HG03060 (cell line): ENCODE results near the gene SFPQ.

Experiments used
- ATAC-seq: cut with Tn5 transposase; IDR thresholded peaks from one replicate; pipeline ENCODE4 v1.9.1; 2021; ENCODE audit warnings: low read depth, moderate number of reproducible peaks; ENCODE audit not compliant: unreplicated experiment

The SFPQ gene

GRCh38 chr1:35188578-35189392, 4.2 kb downstream of the SFPQ start:
- ATAC-seq, result no peak

- no peak for ATAC-seq
Observed at GRCh38 chr1:35187816-35188342, 5.1 kb downstream of the SFPQ start.

GRCh38 chr1:35186239-35186638, 6.7 kb downstream of the SFPQ start:
- no peak for ATAC-seq

- no peak for ATAC-seq
Observed at GRCh38 chr1:35185200-35185599, 7.7 kb downstream of the SFPQ start.

- ATAC-seq, result no peak
Observed at GRCh38 chr1:35184495-35185199, 8.3 kb downstream of the SFPQ start.

- ATAC-seq, result no peak
Observed at GRCh38 chr1:35181790-35182455, 11.0 kb downstream of the SFPQ start.

GRCh38 chr1:35180776-35181374, 12.1 kb downstream of the SFPQ start:
- ATAC-seq, result no peak

GRCh38 chr1:35179908-35180307, 13.0 kb downstream of the SFPQ start:
- no peak for ATAC-seq

- no peak for ATAC-seq
Observed at GRCh38 chr1:35178874-35179380, 14.0 kb downstream of the SFPQ start.

- no peak for ATAC-seq
Observed at GRCh38 chr1:35178295-35178695, 14.7 kb downstream of the SFPQ start.

GRCh38 chr1:35177237-35177786, 15.6 kb downstream of the SFPQ start:
- no peak for ATAC-seq

- no peak for ATAC-seq
Observed at GRCh38 chr1:35175602-35176001, 17.3 kb downstream of the SFPQ start.

- ATAC-seq, result no peak
Observed at GRCh38 chr1:35175098-35175576, 17.8 kb downstream of the SFPQ start.

GRCh38 chr1:35173909-35174540, 18.9 kb downstream of the SFPQ start:
- no peak for ATAC-seq

GRCh38 chr1:35173491-35173890, 19.5 kb downstream of the SFPQ start:
- no peak for ATAC-seq

GRCh38 chr1:35172022-35172421, 20.9 kb downstream of the SFPQ start:
- ATAC-seq, result no peak

- no peak for ATAC-seq
Observed at GRCh38 chr1:35171579-35171978, 21.4 kb downstream of the SFPQ start.

GRCh38 chr1:35164893-35165292, 28.1 kb downstream of the SFPQ start:
- no peak for ATAC-seq

- ATAC-seq, result no peak
Observed at GRCh38 chr1:35151220-35151619, 41.7 kb downstream of the SFPQ start.
